HL-60 (cell line): ENCODE measurements around the gene CNTN5.

Source experiments
- DNase-seq, 2 experiments: peaks; one replicate each; pipeline ENCODE4 v3.0.0-alpha.2; 2010 to 2020; ENCODE audit warnings: low read depth in 1 of 2, low spot score in 1 of 2
- H3K27ac ChIP-seq: fragments of 250-450 bp; sonication (Bioruptor Pico); replicated peaks from 2 replicates; pipeline ENCODE4 v1.5.1; 2020; ENCODE audit warnings: mild to moderate bottlenecking, moderate library complexity
- H3K27me3 ChIP-seq: fragments of 250-450 bp; sonication (Bioruptor Pico); 2 replicates; pipeline ENCODE4 v1.5.1; 2021; ENCODE audit warnings: mild to moderate bottlenecking, moderate library complexity; ENCODE audit not compliant: insufficient read depth, poor library complexity, severe bottlenecking
- H3K4me3 ChIP-seq: replicated peaks from 2 replicates; pipeline ENCODE4 v1.5.1; 2011; ENCODE audit warnings: mild to moderate bottlenecking, control low read depth, low read length; ENCODE audit not compliant: insufficient read depth
- GABPA ChIP-seq: IDR thresholded peaks from 2 replicates; pipeline ENCODE4 v1.6.1; 2012; ENCODE audit warnings: low read depth
- POLR2AphosphoS5 ChIP-seq: IDR thresholded peaks from 2 replicates; pipeline ENCODE4 v1.6.1; 2012; ENCODE audit warnings: low read depth
- SPI1 ChIP-seq: IDR thresholded peaks from 2 replicates; pipeline ENCODE4 v1.6.1; 2012; ENCODE audit warnings: low read depth, mild to moderate bottlenecking, borderline replicate concordance
- TF ChIP-seq, protein P1 (sequence below): IDR thresholded peaks from 2 replicates; pipeline ENCODE4 v1.6.1; 2012; ENCODE audit warnings: low read depth; ENCODE audit not compliant: insufficient replicate concordance
- TF ChIP-seq, protein P2 (sequence below): IDR thresholded peaks from one replicate; pipeline ENCODE4 v1.5.1; 2011; ENCODE audit warnings: low read length, control low read depth, inconsistent platforms; ENCODE audit not compliant: insufficient read depth

Gene CNTN5

DNA sequence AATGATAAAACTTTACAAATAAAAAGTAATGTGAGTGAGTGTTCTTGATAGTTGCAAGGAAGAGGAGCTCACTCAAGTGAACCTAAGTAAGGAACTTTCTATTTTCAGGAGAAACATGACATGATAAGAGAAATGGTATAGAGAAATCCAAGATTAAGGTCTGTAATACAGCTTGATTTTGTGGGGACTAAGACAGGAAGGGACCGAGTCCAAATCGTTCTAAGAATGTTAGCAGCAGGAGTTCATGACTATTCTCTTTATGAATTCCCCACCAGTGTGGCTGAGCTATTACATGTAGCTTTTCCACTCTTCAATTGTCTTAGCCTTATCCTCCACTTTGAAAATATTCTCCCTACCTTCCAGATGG, 967.7 kb downstream of the CNTN5 start:
- TF ChIP-seq POLR2AphosphoS5 (no peak), GABPA (no peak), SPI1 (no peak)
- TF ChIP-seq, protein P1, sequence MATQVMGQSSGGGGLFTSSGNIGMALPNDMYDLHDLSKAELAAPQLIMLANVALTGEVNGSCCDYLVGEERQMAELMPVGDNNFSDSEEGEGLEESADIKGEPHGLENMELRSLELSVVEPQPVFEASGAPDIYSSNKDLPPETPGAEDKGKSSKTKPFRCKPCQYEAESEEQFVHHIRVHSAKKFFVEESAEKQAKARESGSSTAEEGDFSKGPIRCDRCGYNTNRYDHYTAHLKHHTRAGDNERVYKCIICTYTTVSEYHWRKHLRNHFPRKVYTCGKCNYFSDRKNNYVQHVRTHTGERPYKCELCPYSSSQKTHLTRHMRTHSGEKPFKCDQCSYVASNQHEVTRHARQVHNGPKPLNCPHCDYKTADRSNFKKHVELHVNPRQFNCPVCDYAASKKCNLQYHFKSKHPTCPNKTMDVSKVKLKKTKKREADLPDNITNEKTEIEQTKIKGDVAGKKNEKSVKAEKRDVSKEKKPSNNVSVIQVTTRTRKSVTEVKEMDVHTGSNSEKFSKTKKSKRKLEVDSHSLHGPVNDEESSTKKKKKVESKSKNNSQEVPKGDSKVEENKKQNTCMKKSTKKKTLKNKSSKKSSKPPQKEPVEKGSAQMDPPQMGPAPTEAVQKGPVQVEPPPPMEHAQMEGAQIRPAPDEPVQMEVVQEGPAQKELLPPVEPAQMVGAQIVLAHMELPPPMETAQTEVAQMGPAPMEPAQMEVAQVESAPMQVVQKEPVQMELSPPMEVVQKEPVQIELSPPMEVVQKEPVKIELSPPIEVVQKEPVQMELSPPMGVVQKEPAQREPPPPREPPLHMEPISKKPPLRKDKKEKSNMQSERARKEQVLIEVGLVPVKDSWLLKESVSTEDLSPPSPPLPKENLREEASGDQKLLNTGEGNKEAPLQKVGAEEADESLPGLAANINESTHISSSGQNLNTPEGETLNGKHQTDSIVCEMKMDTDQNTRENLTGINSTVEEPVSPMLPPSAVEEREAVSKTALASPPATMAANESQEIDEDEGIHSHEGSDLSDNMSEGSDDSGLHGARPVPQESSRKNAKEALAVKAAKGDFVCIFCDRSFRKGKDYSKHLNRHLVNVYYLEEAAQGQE: no peak
- TF ChIP-seq, protein P2, sequence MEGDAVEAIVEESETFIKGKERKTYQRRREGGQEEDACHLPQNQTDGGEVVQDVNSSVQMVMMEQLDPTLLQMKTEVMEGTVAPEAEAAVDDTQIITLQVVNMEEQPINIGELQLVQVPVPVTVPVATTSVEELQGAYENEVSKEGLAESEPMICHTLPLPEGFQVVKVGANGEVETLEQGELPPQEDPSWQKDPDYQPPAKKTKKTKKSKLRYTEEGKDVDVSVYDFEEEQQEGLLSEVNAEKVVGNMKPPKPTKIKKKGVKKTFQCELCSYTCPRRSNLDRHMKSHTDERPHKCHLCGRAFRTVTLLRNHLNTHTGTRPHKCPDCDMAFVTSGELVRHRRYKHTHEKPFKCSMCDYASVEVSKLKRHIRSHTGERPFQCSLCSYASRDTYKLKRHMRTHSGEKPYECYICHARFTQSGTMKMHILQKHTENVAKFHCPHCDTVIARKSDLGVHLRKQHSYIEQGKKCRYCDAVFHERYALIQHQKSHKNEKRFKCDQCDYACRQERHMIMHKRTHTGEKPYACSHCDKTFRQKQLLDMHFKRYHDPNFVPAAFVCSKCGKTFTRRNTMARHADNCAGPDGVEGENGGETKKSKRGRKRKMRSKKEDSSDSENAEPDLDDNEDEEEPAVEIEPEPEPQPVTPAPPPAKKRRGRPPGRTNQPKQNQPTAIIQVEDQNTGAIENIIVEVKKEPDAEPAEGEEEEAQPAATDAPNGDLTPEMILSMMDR: no peak
- DNase-seq: no peak
- Histone ChIP-seq H3K27ac (no peak overlapping the region), H3K4me3 (no peak overlapping the region), H3K27me3 (no peaks in the 10 kb centered on the region)

DNA sequence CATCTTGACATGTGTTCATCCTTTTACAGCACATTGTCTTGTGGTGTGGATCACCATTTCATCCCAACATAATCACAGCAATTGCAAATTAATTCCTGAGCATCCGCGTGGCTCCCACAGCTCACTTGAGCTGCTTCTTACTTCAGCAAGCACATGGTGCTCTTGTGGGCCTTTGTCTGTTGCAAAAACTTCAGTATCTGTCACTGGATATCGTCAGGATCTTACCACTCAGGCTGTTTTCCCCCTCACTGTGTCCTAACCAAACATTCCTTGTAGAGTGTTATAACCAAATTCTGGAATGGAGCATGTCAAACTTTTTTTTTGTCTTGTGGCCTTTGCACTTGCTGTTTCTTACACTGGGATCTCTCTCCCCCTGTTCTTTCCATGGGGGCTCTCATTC, 983.2 kb downstream of the CNTN5 start:
- TF ChIP-seq, protein P1: no peak
- TF ChIP-seq, protein P2: no peak
- no peak for TF ChIP-seq POLR2AphosphoS5
- no peak for TF ChIP-seq GABPA
- TF ChIP-seq SPI1: no peak
- H3K4me3 ChIP-seq: no peak overlapping the region

DNA sequence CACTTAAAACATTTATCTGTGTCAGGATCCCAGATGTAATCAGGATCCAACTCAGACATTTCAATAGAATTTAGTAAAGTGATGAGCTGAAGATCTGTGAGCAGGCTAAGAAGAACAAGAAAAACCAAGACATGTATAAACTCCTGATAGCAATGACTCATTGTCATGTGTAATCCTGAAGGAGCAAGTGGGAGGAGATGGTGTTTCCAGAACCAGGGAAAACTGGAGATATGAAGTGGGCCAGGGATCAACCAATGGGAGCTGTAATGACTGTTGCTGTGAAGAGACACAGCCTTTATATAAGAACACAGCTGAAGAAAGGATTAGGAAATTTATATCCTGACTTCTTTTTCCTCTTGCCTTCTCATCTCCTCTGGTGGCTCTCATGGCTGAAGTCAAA, 983.8 kb downstream of the CNTN5 start:
- TF ChIP-seq SPI1 (no peak), GABPA (no peak), POLR2AphosphoS5 (no peak)
- TF ChIP-seq, protein P1: no peak
- TF ChIP-seq, protein P2: no peak
- no peak for DNase-seq

More for the DNA sequence above, 983.2 kb downstream of the CNTN5 start:
- Histone ChIP-seq H3K27ac (no peak overlapping the region), H3K27me3 (no peaks in the 10 kb centered on the region)
- DNase-seq: no peak

More for the DNA sequence above, 983.8 kb downstream of the CNTN5 start:
- H3K27me3 ChIP-seq: no peaks in the 10 kb centered on the region
- H3K4me3 ChIP-seq: no peak overlapping the region
- no peak overlapping the region for H3K27ac ChIP-seq
